ENCODE measurements around the gene GNAZ.

The GNAZ gene

GRCh38 chr22:23061471-23062280, 8.6 kb upstream of the GNAZ start:
- TF ChIP-seq CEBPB (IDR thresholded peaks at IDR 0.05) (no peak), MAX (IDR thresholded peaks at IDR 0.05) (no peak), TCF12 (IDR thresholded peaks at IDR 0.05; ENCODE audit: low read depth) (no peak), FOXM1 (IDR thresholded peaks at IDR 0.05; ENCODE audit: borderline replicate concordance, low read depth) (no peak), YY1 (IDR thresholded peaks at IDR 0.05; ENCODE audit: low read depth) (no peak), TEAD4 (IDR thresholded peaks at IDR 0.05) (no peak), TAF1 (IDR thresholded peaks at IDR 0.05; ENCODE audit: low read depth) (no peak), ZBTB7A (IDR thresholded peaks at IDR 0.05; ENCODE audit: low read depth) (no peak), RAD21 (IDR thresholded peaks at IDR 0.05; ENCODE audit: low read depth) (no peak), CREB1 (IDR thresholded peaks at IDR 0.05; ENCODE audit: low read depth) (no peak), NFIC (IDR thresholded peaks at IDR 0.05) (no peak), USF1 (IDR thresholded peaks at IDR 0.05) (no peak), EGR1 (IDR thresholded peaks at IDR 0.05) (no peak), EP300 (IDR thresholded peaks at IDR 0.05; ENCODE audit: borderline replicate concordance) (no peak)
- TF ChIP-seq, protein P1, sequence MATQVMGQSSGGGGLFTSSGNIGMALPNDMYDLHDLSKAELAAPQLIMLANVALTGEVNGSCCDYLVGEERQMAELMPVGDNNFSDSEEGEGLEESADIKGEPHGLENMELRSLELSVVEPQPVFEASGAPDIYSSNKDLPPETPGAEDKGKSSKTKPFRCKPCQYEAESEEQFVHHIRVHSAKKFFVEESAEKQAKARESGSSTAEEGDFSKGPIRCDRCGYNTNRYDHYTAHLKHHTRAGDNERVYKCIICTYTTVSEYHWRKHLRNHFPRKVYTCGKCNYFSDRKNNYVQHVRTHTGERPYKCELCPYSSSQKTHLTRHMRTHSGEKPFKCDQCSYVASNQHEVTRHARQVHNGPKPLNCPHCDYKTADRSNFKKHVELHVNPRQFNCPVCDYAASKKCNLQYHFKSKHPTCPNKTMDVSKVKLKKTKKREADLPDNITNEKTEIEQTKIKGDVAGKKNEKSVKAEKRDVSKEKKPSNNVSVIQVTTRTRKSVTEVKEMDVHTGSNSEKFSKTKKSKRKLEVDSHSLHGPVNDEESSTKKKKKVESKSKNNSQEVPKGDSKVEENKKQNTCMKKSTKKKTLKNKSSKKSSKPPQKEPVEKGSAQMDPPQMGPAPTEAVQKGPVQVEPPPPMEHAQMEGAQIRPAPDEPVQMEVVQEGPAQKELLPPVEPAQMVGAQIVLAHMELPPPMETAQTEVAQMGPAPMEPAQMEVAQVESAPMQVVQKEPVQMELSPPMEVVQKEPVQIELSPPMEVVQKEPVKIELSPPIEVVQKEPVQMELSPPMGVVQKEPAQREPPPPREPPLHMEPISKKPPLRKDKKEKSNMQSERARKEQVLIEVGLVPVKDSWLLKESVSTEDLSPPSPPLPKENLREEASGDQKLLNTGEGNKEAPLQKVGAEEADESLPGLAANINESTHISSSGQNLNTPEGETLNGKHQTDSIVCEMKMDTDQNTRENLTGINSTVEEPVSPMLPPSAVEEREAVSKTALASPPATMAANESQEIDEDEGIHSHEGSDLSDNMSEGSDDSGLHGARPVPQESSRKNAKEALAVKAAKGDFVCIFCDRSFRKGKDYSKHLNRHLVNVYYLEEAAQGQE (IDR thresholded peaks at IDR 0.05; ENCODE audit: low read depth), result no peak

GRCh38 chr22:23062616-23063538, 7.4 kb upstream of the GNAZ start:
- TF ChIP-seq RAD21 (IDR thresholded peaks at IDR 0.05; ENCODE audit: low read depth) (no peak), TCF12 (IDR thresholded peaks at IDR 0.05; ENCODE audit: low read depth) (no peak), FOXM1 (IDR thresholded peaks at IDR 0.05; ENCODE audit: borderline replicate concordance, low read depth) (no peak)
- TF ChIP-seq, protein P1 (IDR thresholded peaks at IDR 0.05; ENCODE audit: low read depth), result no peak

GRCh38 chr22:23063539-23064380, 6.6 kb upstream of the GNAZ start:
- TF ChIP-seq MAX (IDR thresholded peaks at IDR 0.05) (no peak), EP300 (IDR thresholded peaks at IDR 0.05; ENCODE audit: borderline replicate concordance) (no peak), CREB1 (IDR thresholded peaks at IDR 0.05; ENCODE audit: low read depth) (no peak), YY1 (IDR thresholded peaks at IDR 0.05; ENCODE audit: low read depth) (no peak), NFIC (IDR thresholded peaks at IDR 0.05) (no peak), EGR1 (IDR thresholded peaks at IDR 0.05) (no peak), RAD21 (IDR thresholded peaks at IDR 0.05; ENCODE audit: low read depth) (no peak)

DNA sequence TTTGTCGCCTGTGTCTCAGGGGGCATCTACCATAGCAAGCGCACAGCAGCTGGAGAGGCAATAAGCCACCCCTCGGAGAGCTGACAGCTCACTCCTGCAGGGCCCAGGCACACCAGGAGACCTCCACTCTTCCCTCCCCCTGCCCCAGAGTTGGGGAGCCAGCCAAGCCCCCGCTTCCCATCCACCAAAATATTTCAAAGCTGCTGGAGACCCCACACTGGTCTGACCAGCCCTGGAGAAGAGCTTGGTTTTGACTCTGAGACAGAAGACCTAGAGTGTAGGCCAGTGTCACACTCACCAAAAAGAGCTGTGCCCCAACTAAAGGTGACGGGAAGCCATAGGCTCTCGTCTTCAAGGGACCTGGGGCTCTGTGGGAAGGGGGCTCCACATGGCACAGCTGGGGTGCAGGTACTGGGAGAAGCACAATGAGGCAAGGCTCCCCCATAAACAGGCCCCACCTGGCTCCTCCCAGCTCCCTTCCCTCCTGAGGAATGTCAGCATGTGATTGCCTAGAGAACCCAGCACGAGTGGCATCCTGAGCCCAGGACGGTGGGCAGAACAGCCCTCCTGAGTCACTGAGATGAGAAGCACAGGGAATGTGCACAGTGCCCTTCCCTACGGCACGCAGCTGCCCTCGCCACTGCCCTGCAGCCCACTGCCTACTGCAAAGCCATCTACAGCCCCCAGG, 5.8 kb upstream of the GNAZ start:
- no peak for TF ChIP-seq YY1 (IDR thresholded peaks at IDR 0.05; ENCODE audit: low read depth)

GRCh38 chr22:23065069-23065451, 5.3 kb upstream of the GNAZ start:
- TF ChIP-seq NFIC (IDR thresholded peaks at IDR 0.05), result no peak
- TF ChIP-seq YY1 (IDR thresholded peaks at IDR 0.05; ENCODE audit: low read depth), result no peak
- no peak for TF ChIP-seq CREB1 (IDR thresholded peaks at IDR 0.05; ENCODE audit: low read depth)
- TF ChIP-seq RAD21 (IDR thresholded peaks at IDR 0.05; ENCODE audit: low read depth), result no peak
- TF ChIP-seq TAF1 (IDR thresholded peaks at IDR 0.05; ENCODE audit: low read depth), result no peak

All from Ishikawa (cell line).